NOMO-1 treated with DMSO at 0.1 percent for 48 hours (cell line): ENCODE results near the gene LRP1B.

Experiments
- DNase-seq: peaks from one replicate; lab custom pipeline; 2025; ENCODE audit not compliant: unreplicated experiment; lab: John Stamatoyannopoulos, UW

Gene LRP1B

GRCh38 chr2:141791521-141791920 is 339.3 kb downstream of the LRP1B start:
- DNase-seq, result no peak

DNA sequence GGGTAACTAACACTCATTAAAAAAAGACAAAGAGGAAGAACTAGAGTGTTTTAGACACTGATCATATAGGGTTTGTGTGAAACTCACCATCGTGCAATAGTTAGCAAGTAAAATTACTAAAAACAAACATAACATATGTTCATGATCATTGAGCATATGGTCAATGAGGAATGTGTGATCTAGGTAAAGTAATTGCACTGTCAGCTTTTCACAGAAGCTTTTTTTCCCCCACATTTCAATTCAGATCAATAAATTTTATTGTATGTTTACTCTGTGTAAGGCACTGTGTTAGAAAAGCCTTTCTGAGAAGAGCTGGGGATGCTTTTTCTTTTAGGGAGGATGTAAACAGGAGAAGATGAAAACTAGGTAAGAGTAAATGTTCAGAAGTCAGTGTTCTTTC is 348.2 kb downstream of the LRP1B start:
- no peak for DNase-seq

DNA sequence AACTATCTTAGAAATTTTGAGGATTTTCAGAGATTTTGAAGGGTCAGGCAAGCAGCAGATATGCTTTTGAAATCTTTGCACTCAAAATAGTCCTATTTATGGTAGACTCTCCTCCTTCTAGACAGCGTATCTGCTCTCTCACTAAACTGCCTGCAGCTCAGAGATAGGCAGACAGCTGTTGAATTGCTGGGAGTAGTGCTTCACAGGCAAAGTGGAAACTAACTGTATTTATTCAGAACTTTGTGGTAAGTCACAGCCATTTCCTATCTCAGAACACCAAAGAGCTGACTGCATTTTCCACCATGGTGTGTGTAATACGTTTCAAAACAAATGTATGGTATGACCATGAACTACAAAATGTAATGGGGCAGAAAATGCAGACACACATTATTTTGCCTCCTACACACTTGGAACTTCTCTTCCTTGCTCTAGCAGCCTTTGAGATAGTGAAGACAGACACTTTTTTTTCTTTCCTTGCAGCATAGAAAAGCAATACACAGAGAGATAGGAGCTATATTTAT is 352.4 kb downstream of the LRP1B start:
- DNase-seq, result no peak

DNA sequence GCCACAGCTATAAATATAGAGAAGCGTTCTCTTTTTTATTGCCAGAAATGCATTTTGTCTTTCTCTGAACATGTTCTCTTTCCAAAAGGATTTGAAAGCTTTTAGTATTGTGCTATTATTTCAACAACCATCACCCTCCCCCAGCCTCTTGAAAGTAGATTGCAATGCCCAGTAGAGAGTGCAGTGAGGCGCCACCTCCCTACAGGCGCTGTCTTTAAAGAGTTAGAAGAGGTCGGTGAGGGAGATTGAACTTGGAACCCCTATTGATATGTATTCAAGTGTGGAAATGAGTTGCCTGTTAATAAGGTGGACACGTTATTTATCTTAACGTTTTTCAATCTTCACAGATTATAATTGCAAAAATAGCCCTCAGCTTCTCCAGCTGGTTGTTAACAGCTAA is 360.3 kb downstream of the LRP1B start:
- no peak for DNase-seq

DNA sequence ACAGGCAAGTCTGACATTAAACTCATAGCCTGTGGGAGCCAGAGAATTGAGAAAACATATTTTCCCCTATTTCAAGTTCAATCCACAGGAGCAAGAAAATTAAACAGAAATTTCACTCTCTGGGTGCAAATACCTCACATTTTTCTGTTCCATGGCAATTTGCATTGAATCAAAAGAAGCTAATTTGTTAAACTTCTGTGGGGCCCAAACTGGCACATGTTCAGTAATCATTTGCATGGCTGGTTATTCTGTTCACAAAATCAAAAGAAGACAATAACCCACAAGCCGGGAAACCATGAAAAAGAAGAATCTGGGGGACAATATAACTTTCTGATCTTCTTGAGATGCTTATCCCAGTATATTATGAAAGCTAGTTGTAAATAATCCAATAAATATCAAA is 363.1 kb downstream of the LRP1B start:
- no peak for DNase-seq

DNA sequence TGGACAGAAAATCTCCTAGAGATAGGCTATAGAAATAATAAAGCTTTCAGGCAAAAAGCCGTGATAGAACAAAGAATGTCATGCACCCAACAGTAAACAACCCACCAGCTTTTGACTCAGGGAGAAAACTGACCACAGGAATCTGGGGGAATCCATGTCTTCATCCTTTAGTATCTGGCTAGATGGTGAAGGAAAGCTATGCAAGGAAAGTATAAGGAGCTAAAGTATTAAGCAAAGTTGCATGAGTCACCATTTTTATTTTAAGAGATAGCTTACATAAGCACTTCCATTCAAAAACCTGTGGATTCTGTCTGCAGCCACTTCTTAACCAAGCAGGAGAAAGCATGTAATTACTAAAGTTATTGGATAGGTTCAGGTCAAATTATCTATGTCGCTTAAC is 363.8 kb downstream of the LRP1B start:
- DNase-seq, result no peak

DNA sequence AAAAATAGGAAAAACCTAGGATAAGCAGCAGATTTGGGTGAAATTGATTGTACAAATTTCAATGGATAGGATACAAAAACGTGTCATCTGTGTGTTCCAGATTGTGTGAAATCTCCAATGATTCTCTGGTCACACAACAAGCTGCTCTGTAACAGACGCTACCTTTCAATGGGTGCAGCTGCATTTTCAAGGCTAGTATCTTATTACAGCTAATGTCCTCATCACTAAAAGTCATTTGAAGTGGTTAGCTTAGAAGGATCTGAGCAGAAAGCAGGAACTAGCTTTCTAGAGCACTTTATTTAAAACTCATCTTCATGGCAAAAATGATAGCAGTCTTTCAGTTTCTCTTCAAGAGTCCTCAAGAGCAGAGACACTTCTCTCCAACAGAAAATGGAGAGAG is 364.6 kb downstream of the LRP1B start:
- DNase-seq, result no peak

DNA sequence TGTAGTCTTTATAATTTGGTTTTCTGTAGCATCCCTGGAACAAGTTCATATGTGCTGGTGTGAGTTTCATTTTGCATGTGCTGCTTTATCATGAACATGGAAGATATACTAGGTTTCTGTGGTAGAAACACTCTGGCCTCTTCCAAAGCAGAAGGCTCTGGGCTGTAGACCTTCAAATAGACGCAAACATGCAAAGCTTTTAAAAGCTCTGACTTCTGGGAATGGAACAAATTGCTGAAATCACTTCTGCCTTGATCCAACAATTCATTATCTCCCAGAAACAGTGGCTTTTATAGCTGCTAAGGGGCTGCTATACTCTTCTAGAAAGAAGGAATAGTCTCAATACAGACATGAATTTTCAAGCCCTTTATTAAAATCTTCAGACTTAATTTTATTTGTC is 382.2 kb downstream of the LRP1B start:
- DNase-seq, result no peak

- DNase-seq, result no peak
Observed at GRCh38 chr2:141741652-141742051, 389.2 kb downstream of the LRP1B start.

- no peak for DNase-seq
Observed at GRCh38 chr2:141737492-141738255, 393.1 kb downstream of the LRP1B start.

DNA sequence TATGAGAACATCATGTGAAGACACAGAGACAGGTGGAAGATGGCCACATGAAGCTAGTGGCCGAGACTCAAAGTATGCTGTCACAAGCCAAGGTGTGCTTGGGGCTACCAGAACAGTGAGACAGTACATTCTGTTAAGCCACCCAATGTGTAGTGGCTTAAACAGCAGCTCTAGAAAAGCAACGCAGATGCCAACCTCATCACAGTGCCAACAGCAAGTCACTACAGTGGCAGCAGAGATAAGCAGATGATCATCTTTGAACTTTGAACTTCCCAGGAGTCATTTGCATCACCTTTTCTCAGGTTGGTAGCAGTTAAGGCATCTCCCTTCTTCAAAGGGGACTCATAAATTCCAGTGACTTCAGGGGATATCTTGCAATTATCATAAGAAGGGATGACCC is 394.4 kb downstream of the LRP1B start:
- no peak for DNase-seq

DNA sequence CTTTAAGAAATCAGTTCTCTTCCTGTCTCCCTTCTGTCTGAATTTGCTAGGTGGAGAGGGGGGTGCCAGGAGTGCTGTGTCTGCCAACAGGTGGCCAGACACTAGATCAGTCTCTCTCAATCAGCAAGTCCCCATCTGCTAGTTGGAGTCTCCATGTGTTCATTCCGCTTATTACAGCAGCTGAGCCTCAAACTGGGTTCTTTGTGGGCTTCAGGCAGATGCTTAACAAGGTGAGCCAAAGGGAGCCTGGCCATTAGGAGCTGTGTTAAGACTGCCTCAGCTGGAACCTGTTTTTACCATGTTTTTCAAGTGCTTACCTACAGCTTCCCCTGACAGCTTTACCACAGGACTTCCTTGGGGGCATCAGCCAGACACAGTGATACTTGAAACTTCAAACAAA is 401.9 kb downstream of the LRP1B start:
- DNase-seq, result no peak

DNA sequence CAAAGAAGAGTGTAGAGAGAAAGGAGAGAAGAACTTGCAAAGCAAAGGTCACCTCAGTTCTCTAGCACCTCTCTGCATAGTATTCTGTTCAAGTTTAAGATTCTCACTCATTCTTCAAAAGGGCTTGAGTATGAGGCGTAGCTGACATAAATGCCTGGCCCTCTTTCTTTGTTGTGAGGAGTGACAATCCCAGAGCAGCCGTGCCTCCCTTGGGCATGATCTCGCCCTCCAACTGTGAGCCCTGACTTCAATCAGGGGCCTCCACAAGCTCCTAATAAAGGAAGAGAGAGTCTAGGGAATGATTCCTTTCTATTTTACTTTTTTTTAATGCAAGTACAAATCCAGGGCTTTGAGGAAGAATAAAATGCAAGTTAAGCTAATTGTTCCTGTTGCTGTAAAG is 402.7 kb downstream of the LRP1B start:
- DNase-seq, result no peak

DNA sequence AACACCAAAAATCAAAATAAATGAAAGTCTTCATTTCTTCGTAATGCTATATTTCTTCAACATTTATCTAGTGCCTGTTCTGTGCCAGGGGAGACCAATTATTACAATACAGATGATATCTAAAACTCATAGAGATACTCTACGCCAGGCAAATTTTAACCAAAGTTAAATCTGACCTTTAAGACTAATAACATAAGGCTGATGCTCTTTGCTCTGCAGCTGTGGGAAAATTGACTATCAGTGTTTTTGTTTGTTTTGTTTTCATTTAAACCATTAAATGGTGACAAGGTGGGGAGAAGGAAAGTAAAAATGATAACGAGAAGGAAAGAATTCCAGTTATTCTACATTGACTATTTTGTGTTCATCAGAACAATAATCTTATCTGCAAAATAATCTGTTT is 406.4 kb downstream of the LRP1B start:
- DNase-seq, result no peak

DNA sequence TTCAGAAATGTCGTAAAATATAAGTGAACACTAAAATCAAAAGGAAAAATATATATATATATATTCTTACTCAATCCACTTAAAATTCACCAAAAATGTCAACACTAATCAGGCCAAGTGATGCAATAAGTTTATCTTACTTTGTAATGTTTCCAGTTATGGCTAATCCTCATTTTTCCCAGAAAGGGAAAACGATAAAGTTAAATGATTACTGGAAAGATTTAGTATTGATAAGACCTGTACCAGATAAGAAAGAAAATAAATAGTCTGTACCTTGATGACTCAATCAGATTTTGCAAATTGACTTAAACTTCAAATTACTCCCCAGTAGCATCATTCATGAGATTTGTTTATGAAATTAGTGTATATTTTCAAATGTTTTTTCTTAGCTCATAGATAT is 407.0 kb downstream of the LRP1B start:
- no peak for DNase-seq

- no peak for DNase-seq
Observed at GRCh38 chr2:141720476-141720875, 410.3 kb downstream of the LRP1B start.

DNA sequence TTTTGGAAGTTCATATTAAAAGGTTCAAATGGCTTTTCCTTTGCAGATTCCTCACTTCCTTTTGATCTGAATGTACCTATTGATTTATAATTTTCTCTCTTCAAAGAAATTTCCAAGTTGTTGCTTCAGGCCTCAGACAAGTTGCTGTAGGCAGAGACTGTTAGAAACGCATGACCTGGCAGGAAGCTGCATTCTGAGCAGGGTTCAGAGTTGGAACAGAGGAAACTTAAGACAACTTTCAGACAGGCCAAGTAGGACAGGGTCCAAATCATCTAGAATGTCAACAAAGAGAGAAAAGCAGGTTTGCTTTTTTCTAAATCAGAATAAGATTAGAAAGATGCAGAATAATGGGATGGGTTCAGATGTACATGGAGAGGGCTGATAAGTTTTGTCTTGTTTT is 416.3 kb downstream of the LRP1B start:
- DNase-seq, result no peak

- DNase-seq, result no peak
Observed at GRCh38 chr2:141711627-141712026, 419.2 kb downstream of the LRP1B start.

GRCh38 chr2:141710589-141711239 is 420.1 kb downstream of the LRP1B start:
- no peak for DNase-seq

DNA sequence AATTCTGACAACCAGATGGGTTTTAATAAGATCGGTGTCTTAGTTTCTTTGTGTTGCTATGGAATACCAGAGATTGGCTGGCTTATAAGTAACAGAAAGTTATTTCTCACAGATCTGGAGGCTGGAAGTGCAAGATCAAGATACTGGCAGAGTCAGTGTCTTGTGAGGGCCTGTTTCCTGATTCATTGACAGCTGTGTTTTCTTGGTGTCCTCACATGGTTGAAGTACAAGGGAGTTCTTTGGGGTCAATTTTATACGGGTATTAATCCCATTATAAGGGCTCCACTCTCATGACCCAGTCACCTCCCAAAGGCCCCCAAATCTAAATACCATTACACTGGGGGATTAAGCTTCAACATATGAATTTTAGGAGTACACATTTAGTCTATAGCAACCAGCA is 421.1 kb downstream of the LRP1B start:
- no peak for DNase-seq

- DNase-seq, result no peak
Observed at GRCh38 chr2:141707486-141707885, 423.3 kb downstream of the LRP1B start.

GRCh38 chr2:141704541-141704940 is 426.3 kb downstream of the LRP1B start:
- no peak for DNase-seq

- no peak for DNase-seq
Observed at GRCh38 chr2:141703501-141703900, 427.3 kb downstream of the LRP1B start.
